Liver (tissue), 9 donors: ENCODE results near the gene COL23A1. TPM values are rescaled to one million over a fixed set of nuclear protein-coding genes. Genes with fewer than 3 reads are reported as not detected.

Experiments used
- DNase-seq: peaks from one replicate; pipeline ENCODE4 v3.0.0-alpha.2; 2017; ENCODE audit warnings: low spot score
- H3K27ac ChIP-seq, 2 donors: one replicate each; pipeline ENCODE4 v1.7.0; 2013; ENCODE audit warnings: inconsistent platforms in 2 of 2, low read length in 2 of 2, control low read depth in 1 of 2, low read depth in 1 of 2, mild to moderate bottlenecking in 1 of 2
- H3K27me3 ChIP-seq, 4 donors: one replicate each; pipeline versions ENCODE4 v1.6.1 to v1.7.0; 2013; ENCODE audit warnings: low read length in 3 of 4, inconsistent platforms in 1 of 4, mild to moderate bottlenecking in 1 of 4, moderate library complexity in 1 of 4; ENCODE audit not compliant: control insufficient read depth in 4 of 4, insufficient read depth in 4 of 4
- H3K36me3 ChIP-seq, 4 donors: one replicate each; pipeline versions ENCODE4 v1.6.1 to v1.7.0; 2013; ENCODE audit warnings: low read length in 3 of 4, mild to moderate bottlenecking in 3 of 4, low read depth in 1 of 4, moderate library complexity in 1 of 4; ENCODE audit not compliant: control insufficient read depth in 4 of 4, insufficient read depth in 3 of 4
- H3K4me1 ChIP-seq, 4 donors: one replicate each; pipeline versions ENCODE4 v1.6.1 to v1.7.0; 2013; ENCODE audit warnings: low read length in 3 of 4, mild to moderate bottlenecking in 3 of 4, moderate library complexity in 1 of 4; ENCODE audit not compliant: control insufficient read depth in 4 of 4, insufficient read depth in 4 of 4
- H3K4me3 ChIP-seq, 3 donors: one replicate each; pipeline versions ENCODE4 v1.6.1 to v1.7.0; 2013; ENCODE audit warnings: low read length in 3 of 3, control low read depth in 1 of 3, low read depth in 1 of 3, mild to moderate bottlenecking in 1 of 3
- H3K9ac ChIP-seq, 2 donors: one replicate each; pipeline ENCODE4 v1.7.0; 2013; ENCODE audit warnings: low read length in 2 of 2, mild to moderate bottlenecking in 2 of 2, moderate library complexity in 2 of 2, control low read depth in 1 of 2, low read depth in 1 of 2
- H3K9me3 ChIP-seq, 4 donors: one replicate each; pipeline versions ENCODE4 v1.6.1 to v1.7.0; 2013; ENCODE audit warnings: low read length in 3 of 4; ENCODE audit not compliant: control insufficient read depth in 4 of 4
- EGR1 ChIP-seq, 2 donors: IDR thresholded peaks; 2 replicates each; pipeline ENCODE4 v1.6.1; 2016 to 2018; ENCODE audit warnings: antibody characterized with exemption in 2 of 2, low read depth in 2 of 2
- FOXA1 ChIP-seq: IDR thresholded peaks from 2 replicates; pipeline ENCODE4 v1.6.1; 2016; ENCODE audit warnings: antibody characterized with exemption
- FOXA2 ChIP-seq: IDR thresholded peaks from 2 replicates; pipeline ENCODE4 v1.6.1; 2016; ENCODE audit warnings: antibody characterized with exemption
- GABPA ChIP-seq, 2 donors: IDR thresholded peaks in 1 of 2; conservative IDR thresholded peaks in 1 of 2; 2 replicates each; pipeline ENCODE4 v1.6.1; 2016; ENCODE audit warnings: antibody characterized with exemption in 2 of 2, mild to moderate bottlenecking in 1 of 2, moderate library complexity in 1 of 2
- HNF4A ChIP-seq, 2 donors: conservative IDR thresholded peaks; 2 replicates each; pipeline ENCODE4 v1.6.1; 2016; ENCODE audit warnings: antibody characterized with exemption in 2 of 2, mild to moderate bottlenecking in 2 of 2
- HNF4G ChIP-seq: IDR thresholded peaks from 2 replicates; pipeline ENCODE4 v1.6.1; 2016; ENCODE audit warnings: antibody characterized with exemption
- JUND ChIP-seq, 2 donors: IDR thresholded peaks; 2 replicates each; pipeline ENCODE4 v1.6.1; 2016; ENCODE audit warnings: antibody characterized with exemption in 2 of 2
- NR2F2 ChIP-seq: IDR thresholded peaks from 2 replicates; pipeline ENCODE4 v1.6.1; 2016; ENCODE audit warnings: antibody characterized with exemption
- RAD21 ChIP-seq, 2 donors: IDR thresholded peaks; 2 replicates each; pipeline ENCODE4 v1.6.1; 2016; ENCODE audit warnings: antibody characterized with exemption in 2 of 2, mild to moderate bottlenecking in 2 of 2
- RXRA ChIP-seq, 2 donors: IDR thresholded peaks; 2 replicates each; pipeline ENCODE4 v1.6.1; 2017 to 2018; ENCODE audit warnings: antibody characterized with exemption in 2 of 2, mild to moderate bottlenecking in 1 of 2
- SP1 ChIP-seq: IDR thresholded peaks from 2 replicates; pipeline ENCODE4 v1.6.1; 2018; ENCODE audit warnings: antibody characterized with exemption, mild to moderate bottlenecking
- TAF1 ChIP-seq: conservative IDR thresholded peaks from 2 replicates; pipeline ENCODE4 v1.6.1; 2016; ENCODE audit warnings: antibody characterized with exemption, mild to moderate bottlenecking
- WGBS: extraction: QIAGEN DNeasy Blood & Tissue Kit; methylation state at CpG from one replicate; pipeline ENCODE4 v1.1.7; 2013; 5-methylcytosine and 5-hydroxymethylcytosine counted together
- polyA plus RNA-seq, 2 donors: library from polyadenylated mRNA; stranded (reverse) in 1 of 2; unstranded in 1 of 2; fragments of 200-250 nt in 1 of 2; fragments of >200 nt in 1 of 2; fragmentation: Nextera tagmentation in 1 of 2; extraction: Ambion mirVana in 1 of 2; gene quantifications; one replicate each; pipeline versions ENCODE4 v1.2.1 to v1.2.3, GENCODE V29; 2013 to 2015
- total RNA-seq, 2 donors: library from RNA; depleted of rRNA; stranded (reverse); fragments of >200 nt; gene quantifications; one replicate each; pipeline ENCODE4 v1.2.3, GENCODE V29; 2014
- TF ChIP-seq, protein P1 (sequence below): IDR thresholded peaks from 2 replicates; pipeline ENCODE4 v1.6.1; 2016; ENCODE audit warnings: antibody characterized with exemption
- TF ChIP-seq, protein P2 (sequence below): IDR thresholded peaks from 2 replicates; pipeline ENCODE4 v1.6.1; 2016; ENCODE audit warnings: antibody characterized with exemption, mild to moderate bottlenecking
- TF ChIP-seq, protein P3 (sequence below): IDR thresholded peaks from 2 replicates; pipeline ENCODE4 v1.6.1; 2016; ENCODE audit warnings: antibody characterized with exemption
- TF ChIP-seq, protein P4 (sequence below): fragments of 150-350 bp; IDR thresholded peaks from 2 replicates; pipeline ENCODE4 v1.5.1; 2017; ENCODE audit warnings: improper control_type of control experiment, low read depth, low read length; ENCODE audit not compliant: missing input control
- TF ChIP-seq, protein P5 (sequence below): IDR thresholded peaks from 2 replicates; pipeline ENCODE4 v1.6.1; 2016; ENCODE audit warnings: antibody characterized with exemption
- donor health status: healthy.
- donor health status: healthy.
- donor health status: healthy.
- donor health status: healthy.
- donor health status: healthy.

Gene COL23A1
- total and polyA plus RNA-seq, 4 donors = 0.08 to 1.4 (median 0.27) TPM

DNA sequence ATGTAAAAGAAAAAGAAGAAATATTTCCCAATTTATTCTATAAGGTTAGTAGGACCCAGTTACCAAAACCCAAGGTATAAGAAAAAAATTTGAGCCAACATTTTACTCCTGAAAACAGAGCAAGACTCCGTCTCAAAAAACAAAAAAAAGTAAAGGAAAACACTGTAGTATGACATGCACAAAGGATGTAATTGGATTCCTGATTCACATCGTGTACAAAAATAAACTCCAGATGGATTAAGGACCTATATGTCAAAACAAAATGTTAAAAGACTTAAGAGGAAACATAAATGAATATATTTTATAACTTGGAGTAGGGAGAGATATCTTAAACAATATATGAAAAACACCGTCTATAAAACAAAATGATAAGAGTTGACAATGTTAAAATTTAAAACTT lies 371.4 kb downstream of the COL23A1 start:
- H3K27me3 ChIP-seq = no peaks in the 10 kb centered on the region
- no peak overlapping the region for H3K4me3 ChIP-seq
- WGBS = 91% methylated on average over 3 of the region's 3 CpGs
- TF ChIP-seq EGR1 (IDR thresholded peaks at IDR 0.05; ENCODE audit: low read depth in 2 of 2) (no peak), NR2F2 (no peak), RAD21 (IDR thresholded peaks at IDR 0.05) (no peak), FOXA2 (no peak), JUND (IDR thresholded peaks at IDR 0.05) (no peak), HNF4G (no peak), HNF4A (conservative IDR thresholded peaks at IDR 0.05) (no peak), RXRA (IDR thresholded peaks at IDR 0.05) (no peak)
- TF ChIP-seq, protein P1, sequence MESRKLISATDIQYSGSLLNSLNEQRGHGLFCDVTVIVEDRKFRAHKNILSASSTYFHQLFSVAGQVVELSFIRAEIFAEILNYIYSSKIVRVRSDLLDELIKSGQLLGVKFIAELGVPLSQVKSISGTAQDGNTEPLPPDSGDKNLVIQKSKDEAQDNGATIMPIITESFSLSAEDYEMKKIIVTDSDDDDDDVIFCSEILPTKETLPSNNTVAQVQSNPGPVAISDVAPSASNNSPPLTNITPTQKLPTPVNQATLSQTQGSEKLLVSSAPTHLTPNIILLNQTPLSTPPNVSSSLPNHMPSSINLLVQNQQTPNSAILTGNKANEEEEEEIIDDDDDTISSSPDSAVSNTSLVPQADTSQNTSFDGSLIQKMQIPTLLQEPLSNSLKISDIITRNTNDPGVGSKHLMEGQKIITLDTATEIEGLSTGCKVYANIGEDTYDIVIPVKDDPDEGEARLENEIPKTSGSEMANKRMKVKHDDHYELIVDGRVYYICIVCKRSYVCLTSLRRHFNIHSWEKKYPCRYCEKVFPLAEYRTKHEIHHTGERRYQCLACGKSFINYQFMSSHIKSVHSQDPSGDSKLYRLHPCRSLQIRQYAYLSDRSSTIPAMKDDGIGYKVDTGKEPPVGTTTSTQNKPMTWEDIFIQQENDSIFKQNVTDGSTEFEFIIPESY = no peak
- TF ChIP-seq, protein P2, sequence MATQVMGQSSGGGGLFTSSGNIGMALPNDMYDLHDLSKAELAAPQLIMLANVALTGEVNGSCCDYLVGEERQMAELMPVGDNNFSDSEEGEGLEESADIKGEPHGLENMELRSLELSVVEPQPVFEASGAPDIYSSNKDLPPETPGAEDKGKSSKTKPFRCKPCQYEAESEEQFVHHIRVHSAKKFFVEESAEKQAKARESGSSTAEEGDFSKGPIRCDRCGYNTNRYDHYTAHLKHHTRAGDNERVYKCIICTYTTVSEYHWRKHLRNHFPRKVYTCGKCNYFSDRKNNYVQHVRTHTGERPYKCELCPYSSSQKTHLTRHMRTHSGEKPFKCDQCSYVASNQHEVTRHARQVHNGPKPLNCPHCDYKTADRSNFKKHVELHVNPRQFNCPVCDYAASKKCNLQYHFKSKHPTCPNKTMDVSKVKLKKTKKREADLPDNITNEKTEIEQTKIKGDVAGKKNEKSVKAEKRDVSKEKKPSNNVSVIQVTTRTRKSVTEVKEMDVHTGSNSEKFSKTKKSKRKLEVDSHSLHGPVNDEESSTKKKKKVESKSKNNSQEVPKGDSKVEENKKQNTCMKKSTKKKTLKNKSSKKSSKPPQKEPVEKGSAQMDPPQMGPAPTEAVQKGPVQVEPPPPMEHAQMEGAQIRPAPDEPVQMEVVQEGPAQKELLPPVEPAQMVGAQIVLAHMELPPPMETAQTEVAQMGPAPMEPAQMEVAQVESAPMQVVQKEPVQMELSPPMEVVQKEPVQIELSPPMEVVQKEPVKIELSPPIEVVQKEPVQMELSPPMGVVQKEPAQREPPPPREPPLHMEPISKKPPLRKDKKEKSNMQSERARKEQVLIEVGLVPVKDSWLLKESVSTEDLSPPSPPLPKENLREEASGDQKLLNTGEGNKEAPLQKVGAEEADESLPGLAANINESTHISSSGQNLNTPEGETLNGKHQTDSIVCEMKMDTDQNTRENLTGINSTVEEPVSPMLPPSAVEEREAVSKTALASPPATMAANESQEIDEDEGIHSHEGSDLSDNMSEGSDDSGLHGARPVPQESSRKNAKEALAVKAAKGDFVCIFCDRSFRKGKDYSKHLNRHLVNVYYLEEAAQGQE = no peak
- TF ChIP-seq, protein P3, sequence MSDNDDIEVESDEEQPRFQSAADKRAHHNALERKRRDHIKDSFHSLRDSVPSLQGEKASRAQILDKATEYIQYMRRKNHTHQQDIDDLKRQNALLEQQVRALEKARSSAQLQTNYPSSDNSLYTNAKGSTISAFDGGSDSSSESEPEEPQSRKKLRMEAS = no peak
- TF ChIP-seq, protein P4, sequence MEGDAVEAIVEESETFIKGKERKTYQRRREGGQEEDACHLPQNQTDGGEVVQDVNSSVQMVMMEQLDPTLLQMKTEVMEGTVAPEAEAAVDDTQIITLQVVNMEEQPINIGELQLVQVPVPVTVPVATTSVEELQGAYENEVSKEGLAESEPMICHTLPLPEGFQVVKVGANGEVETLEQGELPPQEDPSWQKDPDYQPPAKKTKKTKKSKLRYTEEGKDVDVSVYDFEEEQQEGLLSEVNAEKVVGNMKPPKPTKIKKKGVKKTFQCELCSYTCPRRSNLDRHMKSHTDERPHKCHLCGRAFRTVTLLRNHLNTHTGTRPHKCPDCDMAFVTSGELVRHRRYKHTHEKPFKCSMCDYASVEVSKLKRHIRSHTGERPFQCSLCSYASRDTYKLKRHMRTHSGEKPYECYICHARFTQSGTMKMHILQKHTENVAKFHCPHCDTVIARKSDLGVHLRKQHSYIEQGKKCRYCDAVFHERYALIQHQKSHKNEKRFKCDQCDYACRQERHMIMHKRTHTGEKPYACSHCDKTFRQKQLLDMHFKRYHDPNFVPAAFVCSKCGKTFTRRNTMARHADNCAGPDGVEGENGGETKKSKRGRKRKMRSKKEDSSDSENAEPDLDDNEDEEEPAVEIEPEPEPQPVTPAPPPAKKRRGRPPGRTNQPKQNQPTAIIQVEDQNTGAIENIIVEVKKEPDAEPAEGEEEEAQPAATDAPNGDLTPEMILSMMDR = no peak
- no peak overlapping the region for H3K27ac ChIP-seq
- DNase-seq = no peak
- peaks cover 9 to 55% (median 41%) of the 10 kb centered on the region in 4 donors for H3K36me3 ChIP-seq
- no peak overlapping the region for H3K9ac ChIP-seq
- no peaks in the 10 kb centered on the region for H3K9me3 ChIP-seq
- H3K4me1 ChIP-seq = peaks cover 13 to 23% (median 21%) of the 10 kb centered on the region in 4 donors

DNA sequence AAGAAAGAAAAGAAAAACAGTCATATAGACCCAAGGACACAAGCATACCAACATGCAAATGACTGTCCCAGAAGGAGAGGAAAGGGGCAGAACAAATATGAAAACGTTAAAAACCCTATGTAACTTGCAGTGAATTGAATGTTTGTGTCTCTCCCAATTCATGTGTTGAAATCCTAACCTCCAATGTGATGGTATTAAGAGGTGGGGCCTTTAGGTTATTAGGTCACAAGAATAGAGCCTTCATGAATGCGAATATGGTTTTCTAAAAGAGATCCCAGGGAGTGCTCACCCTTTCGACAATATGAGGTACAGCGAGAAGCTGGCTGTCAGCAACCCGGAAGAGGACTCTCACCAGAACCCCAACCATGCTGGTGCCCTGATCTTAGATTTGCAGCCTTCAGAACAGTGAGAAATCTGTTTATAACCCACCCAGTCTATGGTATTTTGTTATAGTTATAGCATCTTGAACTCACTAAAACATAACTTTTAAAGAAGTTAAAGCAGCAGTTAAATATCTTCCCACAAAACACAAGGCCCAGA lies 371.9 kb downstream of the COL23A1 start:
- no peak for DNase-seq
- H3K27me3 ChIP-seq = no peaks in the 10 kb centered on the region
- no peak overlapping the region for H3K27ac ChIP-seq
- H3K9ac ChIP-seq = no peak overlapping the region
- peaks cover 9 to 57% (median 39%) of the 10 kb centered on the region in 4 donors for H3K36me3 ChIP-seq
- peaks cover 14 to 28% (median 26%) of the 10 kb centered on the region in 4 donors for H3K4me1 ChIP-seq
- H3K9me3 ChIP-seq = no peaks in the 10 kb centered on the region
- no peak overlapping the region for H3K4me3 ChIP-seq
- WGBS = 79% methylated on average over 5 of the region's 5 CpGs
- no peak for TF ChIP-seq EGR1 (IDR thresholded peaks at IDR 0.05; ENCODE audit: low read depth in 2 of 2)
- TF ChIP-seq FOXA1 = no peak
- TF ChIP-seq TAF1 = no peak
- TF ChIP-seq, protein P1 = no peak
- TF ChIP-seq GABPA (IDR thresholded peaks at IDR 0.05 in 1 of 2, conservative IDR thresholded peaks at IDR 0.05 in 1 of 2) = no peak
- TF ChIP-seq, protein P5, sequence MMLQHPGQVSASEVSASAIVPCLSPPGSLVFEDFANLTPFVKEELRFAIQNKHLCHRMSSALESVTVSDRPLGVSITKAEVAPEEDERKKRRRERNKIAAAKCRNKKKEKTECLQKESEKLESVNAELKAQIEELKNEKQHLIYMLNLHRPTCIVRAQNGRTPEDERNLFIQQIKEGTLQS = no peak
- TF ChIP-seq SP1 = no peak
- TF ChIP-seq RAD21 (IDR thresholded peaks at IDR 0.05) = no peak
- TF ChIP-seq FOXA2 = no peak
- TF ChIP-seq NR2F2 = no peak
- no peak for TF ChIP-seq JUND (IDR thresholded peaks at IDR 0.05)
- TF ChIP-seq HNF4A (conservative IDR thresholded peaks at IDR 0.05) = no peak
- TF ChIP-seq, protein P2 = no peak
